Measurements from ENCODE around the gene ACOXL. TPM values are rescaled to one million over a fixed set of nuclear protein-coding genes. Genes with fewer than 3 reads are reported as not detected.

ACOXL gene
- total and polyA plus RNA-seq, 2 of the 8 experiments (the other 6 are each of a cell fraction or from before 2014, with no cell fraction given): 11.4 to 20.6 TPM

- H2BK12ac ChIP-seq (ENCODE audit: low read depth, low read length): peak overlapping the region; percentile 81; the same call in 1 of the 2 replicates
- H3K4me2 ChIP-seq (ENCODE audit: insufficient read depth in 1 of 2, low read depth in 2 of 2, low read length in 2 of 2): no peak overlapping the region
- no peak for DNase-seq (ENCODE audit: low read depth in 1 of 2, low spot score in 2 of 2)
- H3K4me1 ChIP-seq (replicated peaks in 1 of 4; ENCODE audit: control insufficient read depth in 3 of 4, insufficient read depth in 4 of 4, low read length in 3 of 4): peaks cover 10 to 35% (median 29%) of the 10 kb centered on the region in 4 experiments
- no peak overlapping the region for H3K18ac ChIP-seq (ENCODE audit: extremely low read depth, low read length)
- no peak overlapping the region for H3K23ac ChIP-seq (ENCODE audit: insufficient read length)
- no peak overlapping the region for H3K9ac ChIP-seq (replicated peaks in 1 of 4; ENCODE audit: extremely low read depth in 1 of 4, low read depth in 3 of 4, low read length in 3 of 4)
- H4K91ac ChIP-seq (replicated peaks; ENCODE audit: insufficient read length, low read length): no peak overlapping the region
- H2AFZ ChIP-seq (ENCODE audit: low read length): no peak overlapping the region
- H3K56ac ChIP-seq (replicated peaks; ENCODE audit: insufficient read length, low read depth, low read length): no peak overlapping the region
- no peak overlapping the region for H3K4me3 ChIP-seq (ENCODE audit: extremely low read depth in 1 of 4, insufficient read depth in 2 of 4, low read depth in 3 of 4, low read length in 4 of 4)
- H2AK5ac ChIP-seq (ENCODE audit: low read depth, low read length): 0 out of 2 replicates have a peak overlapping the region, but pooled peaks have one; percentile 32
- no peaks in the 10 kb centered on the region for H3K27me3 ChIP-seq (replicated peaks in 1 of 4; ENCODE audit: control insufficient read depth in 3 of 4, extremely low read depth in 1 of 4, insufficient read depth in 3 of 4, low read length in 3 of 4)
- peak overlapping the region; percentile 45; the same call in 1 of the 2 replicates for H2BK5ac ChIP-seq (ENCODE audit: low read depth, low read length)
- FAIRE-seq: no peak
- WGBS, 2 experiments (ENCODE audit: extremely low coverage in 1 of 2, insufficient coverage in 1 of 2, insufficient read length in 1 of 2, insufficient replicate concordance in 2 of 2, low coverage in 1 of 2, low lambda C conversion rate in 2 of 2, missing lambda C conversion rate in 1 of 2): 86% methylated on average over 2 of the region's 2 CpGs; no CpG with 5 or more reads in 1 of the 2 experiments
- no peak overlapping the region for H2BK120ac ChIP-seq (replicated peaks; ENCODE audit: low read depth, low read length)
- no peaks in the 10 kb centered on the region for H3K9me3 ChIP-seq (ENCODE audit: insufficient read depth in 2 of 2, low read depth in 1 of 2, low read length in 1 of 2)
- peaks cover 5% of the 10 kb centered on the region for H3K79me1 ChIP-seq (ENCODE audit: low read depth, low read length)
- H3K27ac ChIP-seq (ENCODE audit: low read depth, low read length): no peak overlapping the region
- no peak overlapping the region for H3K14ac ChIP-seq (ENCODE audit: insufficient read length)
- no peaks in the 10 kb centered on the region; the same call in 1 of the 2 replicates for H3K23me2 ChIP-seq (ENCODE audit: low read depth, low read length)
- POLR2A ChIA-PET (ENCODE audit: partially characterized antibody): interaction anchor here (1.1 kb wide), 1 partner anchor 58 kb away, joined by 3 read pairs; no protein-coding TSS in a partner anchor
- no peak overlapping the region for H4K8ac ChIP-seq (ENCODE audit: extremely low read depth, insufficient read depth, low read length)
- CTCF ChIA-PET (ENCODE audit: partially characterized antibody): interaction anchor here (0.6 to 2.3 kb wide), 5 partner anchors 10 to 26 kb away, joined by 3 to 14 read pairs (median 4); no protein-coding TSS in a partner anchor
- peaks cover 3 to 86% of the 10 kb centered on the region in 2 experiments; a peak in 3 of 4 replicates for H3K79me2 ChIP-seq (ENCODE audit: control insufficient read depth in 1 of 2, insufficient read depth in 2 of 2, low read length in 2 of 2)
- H4K5ac ChIP-seq (ENCODE audit: insufficient read length, low read depth, low read length): no peak overlapping the region
- peak overlapping the region; percentile 4 for H3K4ac ChIP-seq (replicated peaks; ENCODE audit: insufficient read length, low read depth, low read length)
- peak overlapping the region; percentile 89; the same call in 1 of the 2 replicates for H2BK15ac ChIP-seq (ENCODE audit: low read length)
- H2BK20ac ChIP-seq (ENCODE audit: low read length): no peak overlapping the region
- peaks cover 0 to 4% of the 10 kb centered on the region in 2 experiments for H4K20me1 ChIP-seq (replicated peaks in 1 of 2; ENCODE audit: control insufficient read depth in 1 of 2, insufficient read depth in 2 of 2, low read length in 2 of 2)
- peaks cover 0 to 4% (median 0%) of the 10 kb centered on the region in 4 experiments; a peak in 2 of 8 replicates for H3K36me3 ChIP-seq (ENCODE audit: control insufficient read depth in 2 of 4, insufficient read depth in 4 of 4, low read length in 3 of 4)
- TF ChIP-seq BCL11A (IDR thresholded peaks at IDR 0.05; ENCODE audit: low read depth in 2 of 2, low read length in 2 of 2) (no peak), SP1 (IDR thresholded peaks at IDR 0.05; ENCODE audit: low read depth, low read length) (no peak), POLR2A (IDR thresholded peaks at IDR 0.05; ENCODE audit: control extremely low read depth in 1 of 2, low read depth in 2 of 2, low read length in 2 of 2) (no peak), JUND (IDR thresholded peaks at IDR 0.05; ENCODE audit: low read length) (no peak), RXRA (IDR thresholded peaks at IDR 0.05; ENCODE audit: insufficient read depth, low read depth, low read length) (no peak), RNF2 (IDR thresholded peaks at IDR 0.05; ENCODE audit: borderline replicate concordance, low read depth, low read length, missing control alignments, poor library complexity, severe bottlenecking) (no peak), SP2 (IDR thresholded peaks at IDR 0.05; ENCODE audit: low read length) (no peak), SIX5 (IDR thresholded peaks at IDR 0.05; ENCODE audit: low read depth, low read length) (no peak), ATF2 (IDR thresholded peaks at IDR 0.05; ENCODE audit: low read length) (no peak), SAP30 (IDR thresholded peaks at IDR 0.05; ENCODE audit: insufficient read depth, insufficient replicate concordance, low read length) (no peak), GABPA (IDR thresholded peaks at IDR 0.05; ENCODE audit: borderline replicate concordance, insufficient read depth, low read length) (no peak), TAF1 (IDR thresholded peaks at IDR 0.05; ENCODE audit: low read depth, low read length) (no peak)
Observed at GRCh38 chr2:110745048-110745447, 12.7 kb downstream of the ACOXL start.
